ENCODE data around the gene UBL3. TPM values are rescaled to one million over a fixed set of nuclear protein-coding genes. Genes with fewer than 3 reads are reported as not detected.

Gene UBL3
- total RNA-seq, 2 experiments from 2014 or later: 39.5 to 41.9 TPM

DNA sequence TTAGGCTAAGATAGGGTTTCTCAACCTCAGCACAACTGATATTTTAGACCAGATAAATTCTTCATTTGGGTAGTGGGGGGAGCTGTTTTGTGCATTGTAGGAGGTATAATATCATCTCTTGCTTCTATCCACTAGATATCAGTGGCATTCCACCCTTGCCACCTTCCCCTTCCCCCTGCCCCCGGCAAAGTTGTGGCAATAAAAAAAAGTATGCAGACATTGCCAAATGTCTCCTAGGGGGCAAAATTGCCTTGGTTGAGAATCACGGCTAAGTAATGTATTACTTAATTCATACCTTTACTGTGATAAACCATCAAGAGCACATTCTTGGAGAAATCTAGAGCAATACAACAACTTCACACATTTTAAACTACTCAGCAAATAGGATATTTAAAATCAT lies 51.4 kb downstream of the UBL3 start:
- H3K27me3 Mint-ChIP-seq: no peaks in the 10 kb centered on the region
- POLR2A ChIA-PET: interaction anchor here (0.7 kb wide), 1 partner anchor 8 kb away, joined by 3 read pairs; no protein-coding TSS in a partner anchor
- H3K36me3 ChIP-seq (ENCODE audit: insufficient read depth, low read length): no peaks in the 10 kb centered on the region
- peaks cover 49% of the 10 kb centered on the region for H3K4me1 Mint-ChIP-seq (ENCODE audit: low read depth)
- DNase-seq (no peak), ATAC-seq (ENCODE audit: poor library complexity) (no peak)
- no peak overlapping the region for H3K27ac Mint-ChIP-seq
- no peak overlapping the region for H3K4me3 ChIP-seq (ENCODE audit: low read length)
- H3K4me1 ChIP-seq (ENCODE audit: insufficient read depth, low read length): peaks cover 7% of the 10 kb centered on the region
- no peaks in the 10 kb centered on the region for H3K36me3 Mint-ChIP-seq (ENCODE audit: low read depth)
- H3K9me3 ChIP-seq (ENCODE audit: control insufficient read depth in 1 of 2, insufficient read depth in 1 of 2, low read length in 2 of 2): no peaks in the 10 kb centered on the region
- no peaks in the 10 kb centered on the region for H3K9me3 Mint-ChIP-seq
- no peaks in the 10 kb centered on the region for H3K27me3 ChIP-seq (ENCODE audit: control insufficient read depth in 1 of 2, insufficient read depth in 2 of 2, low read length in 2 of 2)
- H3K27ac ChIP-seq (ENCODE audit: low read depth in 1 of 2, low read length in 2 of 2): no peak overlapping the region
- H3K4me3 Mint-ChIP-seq: peak overlapping the region; percentile 6
- intact Hi-C loops (cut with DNase I, micrococcal nuclease): no loop called here
- CTCF ChIA-PET: no interaction called here
- TF ChIP-seq, protein P1, sequence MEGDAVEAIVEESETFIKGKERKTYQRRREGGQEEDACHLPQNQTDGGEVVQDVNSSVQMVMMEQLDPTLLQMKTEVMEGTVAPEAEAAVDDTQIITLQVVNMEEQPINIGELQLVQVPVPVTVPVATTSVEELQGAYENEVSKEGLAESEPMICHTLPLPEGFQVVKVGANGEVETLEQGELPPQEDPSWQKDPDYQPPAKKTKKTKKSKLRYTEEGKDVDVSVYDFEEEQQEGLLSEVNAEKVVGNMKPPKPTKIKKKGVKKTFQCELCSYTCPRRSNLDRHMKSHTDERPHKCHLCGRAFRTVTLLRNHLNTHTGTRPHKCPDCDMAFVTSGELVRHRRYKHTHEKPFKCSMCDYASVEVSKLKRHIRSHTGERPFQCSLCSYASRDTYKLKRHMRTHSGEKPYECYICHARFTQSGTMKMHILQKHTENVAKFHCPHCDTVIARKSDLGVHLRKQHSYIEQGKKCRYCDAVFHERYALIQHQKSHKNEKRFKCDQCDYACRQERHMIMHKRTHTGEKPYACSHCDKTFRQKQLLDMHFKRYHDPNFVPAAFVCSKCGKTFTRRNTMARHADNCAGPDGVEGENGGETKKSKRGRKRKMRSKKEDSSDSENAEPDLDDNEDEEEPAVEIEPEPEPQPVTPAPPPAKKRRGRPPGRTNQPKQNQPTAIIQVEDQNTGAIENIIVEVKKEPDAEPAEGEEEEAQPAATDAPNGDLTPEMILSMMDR (IDR thresholded peaks at IDR 0.05): no peak

DNA sequence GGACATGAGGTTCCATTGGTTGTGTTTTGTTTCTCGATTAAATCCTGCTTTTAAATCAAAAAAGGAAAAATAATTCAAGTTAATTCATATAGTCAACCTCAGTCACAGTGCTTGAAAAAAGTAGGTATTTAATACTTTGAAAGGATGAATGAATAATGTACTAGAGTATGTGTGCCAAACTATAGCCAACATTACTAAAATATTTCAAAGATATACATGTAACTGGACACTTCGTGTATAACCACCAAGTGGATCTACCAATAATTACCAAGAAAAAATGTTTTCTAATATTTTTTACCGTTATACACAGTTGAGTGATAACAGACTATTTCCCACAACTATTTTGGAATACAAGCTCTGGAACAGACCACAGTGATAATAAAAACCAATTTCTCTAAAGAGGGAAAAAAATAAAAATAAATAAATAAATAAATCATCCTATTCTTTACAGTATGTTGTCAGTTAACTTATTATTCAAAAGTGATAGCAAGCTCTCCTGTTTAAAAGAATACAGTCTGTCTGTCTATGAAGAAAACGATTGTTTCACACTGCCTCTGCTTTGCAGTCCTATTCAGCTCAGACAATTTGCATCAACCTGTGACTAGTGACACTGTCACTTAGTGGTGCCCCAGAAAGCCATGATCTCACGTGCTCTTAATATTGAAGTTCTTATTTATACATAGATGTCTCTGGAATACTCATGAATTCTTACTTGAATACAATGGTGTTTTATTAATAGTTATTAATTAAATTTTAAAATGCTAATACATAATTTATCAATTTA lies 58.2 kb downstream of the UBL3 start:
- H3K27ac Mint-ChIP-seq: no peak overlapping the region
- CTCF ChIA-PET: no interaction called here

DNA sequence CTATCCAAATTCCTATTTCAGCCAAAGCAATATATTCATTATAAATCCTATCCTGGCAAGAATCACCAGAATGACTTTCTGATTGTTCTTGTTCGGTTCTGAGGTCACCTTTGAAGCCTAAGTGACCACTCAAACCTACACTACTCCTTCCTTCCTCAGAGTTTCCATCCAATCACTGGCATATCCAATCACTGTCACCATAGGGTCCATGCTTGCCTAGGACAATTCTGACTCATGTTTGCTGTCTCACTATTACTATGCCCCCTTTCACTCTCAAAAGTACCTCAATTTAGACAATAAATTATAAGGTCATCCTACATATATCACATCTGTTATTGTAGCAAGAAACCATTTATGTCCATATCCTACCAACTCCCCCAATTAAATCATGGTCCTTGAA lies 58.9 kb downstream of the UBL3 start:
- Histone ChIP-seq H3K27me3 (ENCODE audit: control insufficient read depth in 1 of 2, insufficient read depth in 2 of 2, low read length in 2 of 2) (no peaks in the 10 kb centered on the region), H3K4me1 (ENCODE audit: insufficient read depth, low read length) (no peaks in the 10 kb centered on the region), H3K36me3 (ENCODE audit: insufficient read depth, low read length) (no peaks in the 10 kb centered on the region), H3K4me3 (ENCODE audit: low read length) (no peak overlapping the region), H3K27ac (ENCODE audit: low read depth in 1 of 2, low read length in 2 of 2) (no peak overlapping the region), H3K9me3 (ENCODE audit: control insufficient read depth in 1 of 2, insufficient read depth in 1 of 2, low read length in 2 of 2) (no peaks in the 10 kb centered on the region)
- ChIA-PET POLR2A (interaction anchor here (0.6 kb wide), 1 partner anchor 118 kb away, joined by 3 read pairs; no protein-coding TSS in a partner anchor), CTCF (no interaction called here)
- no peaks in the 10 kb centered on the region for H3K9me3 Mint-ChIP-seq
- ATAC-seq (ENCODE audit: poor library complexity) (no peak), DNase-seq (no peak)
- H3K27ac Mint-ChIP-seq: no peak overlapping the region
- H3K36me3 Mint-ChIP-seq (ENCODE audit: low read depth): no peaks in the 10 kb centered on the region
- TF ChIP-seq, protein P1 (IDR thresholded peaks at IDR 0.05): no peak
- peaks cover 59% of the 10 kb centered on the region for H3K4me1 Mint-ChIP-seq (ENCODE audit: low read depth)
- intact Hi-C loops (cut with DNase I, micrococcal nuclease): no loop called here
- H3K27me3 Mint-ChIP-seq: no peaks in the 10 kb centered on the region
- H3K4me3 Mint-ChIP-seq: no peak overlapping the region

More for the DNA sequence above, 58.2 kb downstream of the UBL3 start:
- TF ChIP-seq, protein P1 (IDR thresholded peaks at IDR 0.05): no peak
- no peak overlapping the region for H3K4me3 ChIP-seq (ENCODE audit: low read length)
- H3K9me3 ChIP-seq (ENCODE audit: control insufficient read depth in 1 of 2, insufficient read depth in 1 of 2, low read length in 2 of 2): no peaks in the 10 kb centered on the region
- no peak overlapping the region for H3K27ac ChIP-seq (ENCODE audit: low read depth in 1 of 2, low read length in 2 of 2)
- no peaks in the 10 kb centered on the region for H3K4me1 ChIP-seq (ENCODE audit: insufficient read depth, low read length)
- Mint-ChIP-seq H3K27me3 (no peaks in the 10 kb centered on the region), H3K4me3 (no peak overlapping the region), H3K36me3 (ENCODE audit: low read depth) (no peaks in the 10 kb centered on the region), H3K9me3 (no peaks in the 10 kb centered on the region), H3K4me1 (ENCODE audit: low read depth) (peaks cover 66% of the 10 kb centered on the region)
- intact Hi-C loops (cut with DNase I, micrococcal nuclease): no loop called here
- H3K36me3 ChIP-seq (ENCODE audit: insufficient read depth, low read length): no peaks in the 10 kb centered on the region
- DNase-seq (no peak), ATAC-seq (ENCODE audit: poor library complexity) (no peak)
- no peaks in the 10 kb centered on the region for H3K27me3 ChIP-seq (ENCODE audit: control insufficient read depth in 1 of 2, insufficient read depth in 2 of 2, low read length in 2 of 2)
- POLR2A ChIA-PET: interaction anchor here (0.6 kb wide), 1 partner anchor 118 kb away, joined by 3 read pairs; no protein-coding TSS in a partner anchor

Measured in CD4-positive, alpha-beta T cell (primary cell).